NCI-H128 (cell line): Measurements from ENCODE around the gene DDX51.

Source experiments
- DNase-seq: peaks from one replicate; lab custom pipeline; 2025; ENCODE audit not compliant: unreplicated experiment; lab: John Stamatoyannopoulos, UW

Gene DDX51

DNA sequence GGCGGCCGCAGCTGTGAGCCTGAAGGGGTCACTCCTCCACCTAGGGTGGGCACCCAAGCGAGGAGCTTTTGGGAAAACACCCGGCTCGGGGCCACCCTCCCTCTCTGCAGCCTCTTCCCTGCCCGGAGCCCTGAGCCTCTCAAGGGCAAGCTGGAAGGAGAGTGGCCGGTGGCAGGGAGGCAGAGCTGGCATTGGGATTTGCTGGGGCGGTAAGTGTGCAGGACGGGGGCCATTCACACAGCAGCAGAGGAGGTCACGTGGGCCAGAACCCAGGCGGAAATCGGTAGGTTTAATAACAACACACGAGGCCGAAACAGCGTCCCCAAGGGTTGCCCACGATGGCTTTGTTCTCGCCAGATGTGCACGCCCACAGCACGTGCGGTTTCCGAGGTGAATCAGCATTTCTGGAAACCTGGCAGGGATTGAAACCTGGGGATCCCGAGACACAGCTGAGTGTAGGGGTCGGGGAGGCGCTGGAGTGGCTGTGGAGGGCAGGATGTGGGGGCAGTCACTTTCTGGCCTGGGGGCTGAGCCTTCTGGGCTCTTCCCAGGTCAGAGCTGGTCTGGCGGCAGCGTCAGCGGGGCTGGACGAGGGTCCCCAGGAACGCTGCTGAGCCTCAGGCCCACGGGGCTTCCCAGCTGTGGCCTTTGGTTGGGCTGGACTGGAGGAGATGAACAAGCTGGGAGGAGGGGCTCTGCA is 23.6 kb upstream of the DDX51 start:
- no peak for DNase-seq

GRCh38 chr12:132166801-132167591 is 22.9 kb upstream of the DDX51 start:
- no peak for DNase-seq

GRCh38 chr12:132166093-132166492 is 22.0 kb upstream of the DDX51 start:
- no peak for DNase-seq

GRCh38 chr12:132165584-132165983 is 21.5 kb upstream of the DDX51 start:
- no peak for DNase-seq

- DNase-seq: no peak
These were observed 20.3 kb upstream of the DDX51 start for GRCh38 chr12:132164426-132164825.

- no peak for DNase-seq
These were observed 19.8 kb upstream of the DDX51 start for GRCh38 chr12:132163911-132164288.

DNA sequence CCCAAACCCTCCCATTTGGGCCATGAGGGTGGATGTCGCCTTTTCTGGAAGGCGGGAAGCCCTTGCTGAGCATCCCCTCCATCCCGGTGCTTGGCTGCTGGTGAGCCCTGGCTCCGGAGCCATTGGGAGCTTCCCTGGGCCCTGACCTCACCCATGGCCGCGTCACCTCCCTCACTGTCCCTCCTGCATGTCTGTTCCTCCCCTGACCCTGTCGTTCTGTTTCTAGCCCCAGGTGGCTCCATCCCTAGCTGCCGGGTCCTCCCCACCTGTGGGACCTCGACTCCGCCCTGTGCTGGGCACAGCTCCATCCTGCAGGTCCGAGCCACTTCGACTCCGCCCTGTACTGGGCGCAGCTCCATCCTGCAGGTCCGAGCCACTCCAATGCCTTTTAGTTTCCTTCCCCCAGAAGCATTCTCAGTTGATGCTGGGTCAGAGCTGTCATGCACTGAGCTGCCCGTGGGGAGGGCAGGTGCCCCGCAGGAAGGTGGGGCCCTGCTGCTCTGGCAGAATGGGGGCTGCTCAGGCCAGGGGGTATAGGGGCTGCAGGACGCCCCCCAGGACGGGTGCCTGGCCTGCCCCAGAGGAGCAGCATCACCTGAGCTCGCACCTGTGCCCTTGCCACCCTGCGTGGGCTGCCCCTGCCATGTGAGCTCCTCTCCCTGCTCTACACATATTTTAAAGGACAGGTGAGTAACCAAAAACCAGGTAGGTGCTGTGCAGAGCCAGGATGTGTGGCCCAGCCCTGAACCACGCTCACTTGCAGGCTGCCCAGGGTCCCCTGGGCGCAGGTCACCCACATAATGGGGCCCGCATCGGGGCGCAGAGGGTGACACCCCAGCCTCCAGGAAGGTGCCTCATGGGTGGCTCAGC is 19.2 kb upstream of the DDX51 start:
- no peak for DNase-seq

DNA sequence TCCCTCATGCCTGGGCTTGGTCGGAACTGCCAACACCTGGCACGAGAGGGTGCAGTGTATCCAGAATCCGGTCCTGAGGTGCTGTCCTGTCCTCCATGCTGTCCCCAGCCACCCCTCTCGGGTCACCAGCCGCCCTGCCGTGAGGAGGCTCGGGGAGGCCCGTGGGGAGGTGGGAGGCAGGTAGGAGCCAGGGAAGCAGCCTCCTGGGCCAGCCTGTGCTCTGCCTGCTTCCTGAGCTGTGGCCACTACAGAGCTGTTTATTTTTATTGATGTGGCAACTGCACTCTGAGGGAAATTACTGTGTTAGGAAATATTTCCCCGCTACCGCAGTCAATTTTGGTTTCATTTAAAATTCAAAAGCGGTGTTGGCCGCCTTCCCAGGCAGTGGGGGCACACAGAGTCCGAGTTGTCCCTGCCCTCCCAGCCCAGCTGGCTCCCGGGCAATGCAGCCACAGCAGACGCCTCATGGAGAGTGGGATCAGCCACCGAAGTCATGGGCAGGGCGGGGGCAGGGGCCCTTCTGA is 18.5 kb upstream of the DDX51 start:
- no peak for DNase-seq

DNA sequence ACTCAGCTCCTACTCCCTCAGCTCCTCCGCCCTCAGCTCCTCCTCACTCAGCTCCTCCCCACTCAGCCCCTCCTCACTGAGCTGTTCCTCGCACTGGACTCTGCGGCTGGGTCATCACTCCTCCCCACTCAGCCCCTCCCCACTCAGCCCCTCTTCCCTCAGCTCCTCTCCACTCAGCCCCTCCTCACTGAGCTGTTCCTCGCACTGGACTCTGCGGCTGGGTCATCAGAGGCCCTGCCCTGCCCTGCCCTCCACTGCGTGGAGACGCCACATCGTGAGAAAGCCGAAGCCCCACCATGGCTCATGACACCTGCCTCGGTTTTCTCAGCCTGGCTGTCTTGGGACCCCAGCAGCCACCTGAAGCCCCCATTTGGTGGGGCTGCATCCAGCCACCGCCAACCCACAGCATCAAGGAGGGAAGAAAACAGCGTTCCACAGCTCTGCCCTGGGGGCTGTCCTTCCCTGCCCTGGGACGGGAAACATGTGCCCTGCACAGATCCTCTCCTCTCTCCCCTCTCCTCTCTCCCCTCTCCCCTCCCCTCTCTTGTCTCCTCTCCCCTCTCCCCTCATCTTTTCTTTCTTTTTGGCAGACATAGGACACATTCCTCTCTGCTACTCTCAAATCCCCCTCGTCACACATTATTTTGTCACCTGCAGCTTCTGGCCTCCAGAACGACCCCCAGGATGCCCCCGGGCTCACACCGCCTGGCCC is 17.8 kb upstream of the DDX51 start:
- DNase-seq: no peak

GRCh38 chr12:132161036-132161781 is 17.1 kb upstream of the DDX51 start:
- DNase-seq: no peak

- DNase-seq: no peak
These were observed 16.5 kb upstream of the DDX51 start for GRCh38 chr12:132160601-132161035.

DNA sequence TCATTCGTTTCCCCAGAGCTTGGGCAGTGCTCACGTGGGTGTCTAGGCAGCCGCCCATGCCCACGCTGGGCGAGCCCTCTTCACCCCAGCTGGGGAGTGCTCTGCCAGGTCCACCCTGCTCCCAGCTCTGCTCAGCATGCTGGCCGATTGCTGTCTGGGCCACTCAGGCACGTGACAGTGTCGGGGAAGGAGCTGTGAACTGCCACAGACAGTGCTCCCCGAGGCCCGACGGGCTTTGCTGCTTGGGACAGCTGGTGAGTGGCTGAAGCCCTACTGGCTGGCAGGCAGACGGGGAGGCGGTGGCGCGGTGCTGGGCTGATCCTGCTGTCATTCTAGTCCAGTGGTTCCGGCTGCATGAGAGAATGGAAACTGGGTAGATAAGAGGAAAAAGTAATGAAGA is 15.9 kb upstream of the DDX51 start:
- DNase-seq: no peak

GRCh38 chr12:132159555-132160003 is 15.5 kb upstream of the DDX51 start:
- no peak for DNase-seq

GRCh38 chr12:132158677-132159554 is 14.8 kb upstream of the DDX51 start:
- no peak for DNase-seq

DNA sequence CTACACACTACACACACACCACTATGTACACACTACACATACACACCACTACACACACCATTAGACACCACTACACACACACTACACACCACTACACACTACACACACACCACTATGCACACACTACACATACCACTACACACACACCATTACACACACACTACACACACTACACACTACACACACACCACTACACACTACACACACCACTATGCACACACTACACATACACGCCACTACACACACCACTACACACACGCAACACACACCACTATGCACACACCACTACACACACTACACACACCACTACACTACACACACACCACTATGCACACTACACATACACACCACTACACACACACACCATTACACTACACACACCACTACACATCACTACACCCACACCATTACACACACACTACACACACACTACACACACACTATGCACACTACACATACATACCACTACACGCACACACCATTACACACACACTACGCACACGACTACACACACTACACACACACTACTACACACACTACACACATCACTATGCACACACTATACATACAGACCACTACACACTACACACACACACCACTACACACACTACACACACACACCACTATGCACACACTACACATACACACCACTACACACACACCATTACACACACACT is 13.8 kb upstream of the DDX51 start:
- no peak for DNase-seq

GRCh38 chr12:132156573-132157325 is 12.6 kb upstream of the DDX51 start:
- DNase-seq: no peak

GRCh38 chr12:132155771-132156572 is 11.9 kb upstream of the DDX51 start:
- no peak for DNase-seq
